Gastroesophageal sphincter (tissue), 4 donors: Measurements from ENCODE around the gene ABCG1. TPM values are rescaled to one million over a fixed set of nuclear protein-coding genes. Genes with fewer than 3 reads are reported as not detected.

Source experiments
- ATAC-seq: fragments of 150-250 bp; one replicate; pipeline ENCODE4 v1.9.1; 2016; ENCODE audit warnings: mild to moderate bottlenecking, moderate library complexity
- H3K27ac ChIP-seq, 4 donors: fragments of 200-600 bp; sonication (generic) in 3 of 4; 1 replicate in 3 of 4; 2 replicates in 1 of 4; pipeline ENCODE4 v1.5.1; 2016 to 2019
- H3K27me3 ChIP-seq: fragments of 200-600 bp; sonication (generic); one replicate; pipeline ENCODE4 v1.5.1; 2019
- H3K36me3 ChIP-seq, 2 donors: fragments of 200-600 bp; sonication (generic); one replicate each; pipeline ENCODE4 v1.5.1; 2019; ENCODE audit warnings: control low read depth in 1 of 2
- H3K4me1 ChIP-seq, 3 donors: fragments of 200-600 bp; sonication (generic); 1 replicate in 2 of 3; 2 replicates in 1 of 3; pipeline ENCODE4 v1.5.1; 2016 to 2019; ENCODE audit warnings: control low read depth in 2 of 3
- H3K4me3 ChIP-seq, 2 donors: fragments of 200-600 bp; sonication (generic); one replicate each; pipeline ENCODE4 v1.5.1; 2019; ENCODE audit warnings: mild to moderate bottlenecking in 1 of 2, moderate library complexity in 1 of 2
- H3K9me3 ChIP-seq, 3 donors: fragments of 200-600 bp; sonication (generic); one replicate each; pipeline ENCODE4 v1.5.1; 2017 to 2019; ENCODE audit warnings: control low read depth in 2 of 3
- CTCF ChIP-seq, 4 experiments: fragments of 200-600 bp in 2 of 4; fragments of 450-650 bp in 2 of 4; sonication (generic) in 1 of 4; IDR thresholded peaks; one replicate each; pipeline ENCODE4 v1.5.1; 2017 to 2019; ENCODE audit warnings: antibody characterized with exemption in 4 of 4, mild to moderate bottlenecking in 2 of 4, moderate library complexity in 2 of 4
- EP300 ChIP-seq: sonication (generic); formaldehyde crosslinking; IDR thresholded peaks from one replicate; pipeline ENCODE4 v1.6.1; 2017; ENCODE audit warnings: antibody characterized with exemption, mild to moderate bottlenecking
- POLR2A ChIP-seq, 2 donors: fragments of 450-650 bp; IDR thresholded peaks; one replicate each; pipeline ENCODE4 v1.6.1; 2017; ENCODE audit warnings: antibody characterized with exemption in 2 of 2, mild to moderate bottlenecking in 2 of 2, moderate library complexity in 1 of 2
- POLR2AphosphoS5 ChIP-seq: sonication (generic); formaldehyde crosslinking; IDR thresholded peaks from one replicate; pipeline ENCODE4 v1.6.1; 2017; ENCODE audit warnings: antibody characterized with exemption
- WGBS, 2 donors: methylation state at CpG; one replicate each; pipeline ENCODE4 v1.1.5; 2018; ENCODE audit warnings: low coverage in 1 of 2; 5-methylcytosine and 5-hydroxymethylcytosine counted together
- small RNA-seq, 4 donors: library from RNA; depleted of rRNA; stranded (forward); fragments of <200 nt; gene quantifications; one replicate each; pipeline ENCODE3, GENCODE V24; 2016
- total RNA-seq, 4 donors: library from RNA; depleted of rRNA; stranded (reverse); fragments of >200 nt; gene quantifications; one replicate each; pipeline ENCODE4 v1.1.0, GENCODE V29; 2016

ABCG1 gene
- total RNA-seq, 4 donors from 2014 or later = 15.9 to 21.8 (median 18.0) TPM

GRCh38 chr21:42343556-42343955 lies 124.6 kb downstream of the ABCG1 start:
- Histone ChIP-seq H3K9me3 (no peaks in the 10 kb centered on the region), H3K36me3 (no peaks in the 10 kb centered on the region), H3K27me3 (peaks cover 21% of the 10 kb centered on the region), H3K27ac (no peak overlapping the region), H3K4me1 (no peaks in the 10 kb centered on the region), H3K4me3 (no peak overlapping the region)
- no peak for ATAC-seq
- 76% methylated on average over 5 of the region's 6 CpGs; no CpG with 5 or more reads in 1 of the 2 donors for WGBS, 2 donors
- TF ChIP-seq POLR2A (IDR thresholded peaks at IDR 0.05) (no peak), CTCF (IDR thresholded peaks at IDR 0.05) (no peak), POLR2AphosphoS5 (no peak), EP300 (no peak)

GRCh38 chr21:42343963-42344510 lies 125.1 kb downstream of the ABCG1 start:
- 70 to 91% methylated on average over 4 to 9 of the region's 11 CpGs for WGBS, 2 donors
- H3K27me3 ChIP-seq = peaks cover 26% of the 10 kb centered on the region
- H3K36me3 ChIP-seq = no peaks in the 10 kb centered on the region
- no peak for ATAC-seq
- no peak overlapping the region for H3K27ac ChIP-seq
- no peaks in the 10 kb centered on the region for H3K4me1 ChIP-seq
- TF ChIP-seq POLR2A (IDR thresholded peaks at IDR 0.05) (no peak), POLR2AphosphoS5 (no peak), EP300 (no peak), CTCF (IDR thresholded peaks at IDR 0.05) (no peak)
- H3K9me3 ChIP-seq = no peaks in the 10 kb centered on the region
- no peak overlapping the region for H3K4me3 ChIP-seq

GRCh38 chr21:42344631-42345030 lies 125.7 kb downstream of the ABCG1 start:
- Histone ChIP-seq H3K9me3 (no peaks in the 10 kb centered on the region), H3K4me1 (no peaks in the 10 kb centered on the region), H3K36me3 (no peaks in the 10 kb centered on the region), H3K27ac (no peak overlapping the region), H3K27me3 (peaks cover 32% of the 10 kb centered on the region), H3K4me3 (no peak overlapping the region)
- no peak for ATAC-seq
- WGBS, 2 donors = 48 to 100% methylated on average over 2 to 4 of the region's 4 CpGs
- TF ChIP-seq EP300 (no peak), CTCF (IDR thresholded peaks at IDR 0.05) (no peak), POLR2A (IDR thresholded peaks at IDR 0.05) (no peak), POLR2AphosphoS5 (no peak)

GRCh38 chr21:42346441-42346840 lies 127.5 kb downstream of the ABCG1 start:
- no peaks in the 10 kb centered on the region for H3K4me1 ChIP-seq
- WGBS, 2 donors = 84 to 86% methylated on average over 3 to 7 of the region's 9 CpGs

More at GRCh38 chr21:42346441-42346840, 127.5 kb downstream of the ABCG1 start:
- H3K4me3 ChIP-seq = no peak overlapping the region
- H3K9me3 ChIP-seq = no peaks in the 10 kb centered on the region
- H3K36me3 ChIP-seq = no peaks in the 10 kb centered on the region
- ATAC-seq = no peak
- H3K27ac ChIP-seq = no peak overlapping the region
- peaks cover 36% of the 10 kb centered on the region for H3K27me3 ChIP-seq
- TF ChIP-seq POLR2A (IDR thresholded peaks at IDR 0.05) (no peak), CTCF (IDR thresholded peaks at IDR 0.05) (no peak), EP300 (no peak), POLR2AphosphoS5 (no peak)

Small RNAs within 50 kb of the gene (small RNA-seq; reads per million reads assigned to genes)
- 0 reads per million in 4 donors for gene RNA5SP492

Other genes with a start within 250 kb of the ABCG1 start
- gene ZBTB21, start 208.8 kb upstream of the ABCG1 start, total RNA-seq = 10 to 100 TPM in 2 of 4 donors, 1 to 10 TPM in 2; 6.6 to 14.1 (median 9.4) TPM
- gene UMODL1, start 147.8 kb upstream of the ABCG1 start, total RNA-seq = not detected
- gene TFF3, start 96.3 kb downstream of the ABCG1 start, total RNA-seq = 10 to 100 TPM in 2 of 4 donors, 1 to 10 TPM in 2; 6.4 to 18.2 (median 10.5) TPM
- not detected for gene TFF2, start 131.9 kb downstream of the ABCG1 start, total RNA-seq
- gene TFF1, start 147.4 kb downstream of the ABCG1 start, total RNA-seq = not detected
- gene TMPRSS3, start 176.9 kb downstream of the ABCG1 start, total RNA-seq = under 1 TPM in 1 of 4 donors, not detected in 3; 0.52 TPM
- gene UBASH3A, start 184.8 kb downstream of the ABCG1 start, total RNA-seq = under 1 TPM in 1 of 4 donors, not detected in 3; 0.40 TPM